Measurements from ENCODE around the gene METTL26.

DNA sequence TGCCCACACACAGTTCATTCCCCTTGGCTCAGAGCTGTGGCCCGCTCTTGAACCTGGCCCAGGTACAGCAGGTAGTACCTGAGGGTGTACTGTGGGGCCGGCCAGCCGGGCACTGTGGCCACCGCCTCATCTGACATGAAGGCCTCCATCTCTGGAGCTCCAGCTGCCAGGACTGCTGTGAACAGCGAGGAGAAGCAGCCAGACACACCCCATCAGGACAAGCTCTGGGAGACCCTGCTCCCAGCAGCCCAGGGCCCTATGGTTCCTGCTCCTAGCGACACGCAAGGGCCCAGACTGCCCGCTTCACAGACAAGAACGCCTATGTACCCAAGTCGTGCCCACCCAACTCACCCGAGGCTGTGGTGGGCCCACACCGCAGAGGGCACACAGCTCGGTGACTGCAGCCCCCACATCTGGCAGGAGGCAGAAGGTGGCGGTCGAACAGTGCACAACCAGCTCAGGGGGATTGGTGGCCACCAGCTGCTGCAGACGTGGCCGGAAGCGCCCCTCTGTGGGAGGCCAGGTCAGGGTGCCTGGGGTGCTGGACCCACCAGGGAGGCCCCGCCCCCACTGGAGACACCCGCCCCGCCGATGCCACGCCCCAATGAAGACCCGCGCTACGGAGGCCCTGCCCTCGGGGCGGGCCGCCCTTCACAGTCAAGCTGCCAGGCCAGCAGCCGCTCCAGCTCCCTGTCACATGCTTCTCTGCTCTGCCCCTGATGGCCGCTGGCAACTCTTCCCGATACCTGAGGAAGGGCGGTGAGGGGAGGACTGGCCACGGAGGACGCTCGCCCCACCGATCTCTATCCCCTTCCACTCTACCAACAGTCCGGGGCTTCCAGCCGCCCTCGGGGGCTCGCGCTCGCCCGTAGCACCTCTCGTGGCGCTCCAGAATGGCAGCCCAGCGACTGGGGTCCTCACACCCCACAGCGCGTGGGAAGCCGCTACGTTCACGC, 43.0 kb upstream of the METTL26 start:
- no peak for TF ChIP-seq ZNF232 (CRISPR knock-in tag; IDR thresholded peaks at IDR 0.05)
- TF ChIP-seq ELF4 (CRISPR knock-in tag; IDR thresholded peaks at IDR 0.05; ENCODE audit: low read depth) = no peak
- TF ChIP-seq, protein P1, sequence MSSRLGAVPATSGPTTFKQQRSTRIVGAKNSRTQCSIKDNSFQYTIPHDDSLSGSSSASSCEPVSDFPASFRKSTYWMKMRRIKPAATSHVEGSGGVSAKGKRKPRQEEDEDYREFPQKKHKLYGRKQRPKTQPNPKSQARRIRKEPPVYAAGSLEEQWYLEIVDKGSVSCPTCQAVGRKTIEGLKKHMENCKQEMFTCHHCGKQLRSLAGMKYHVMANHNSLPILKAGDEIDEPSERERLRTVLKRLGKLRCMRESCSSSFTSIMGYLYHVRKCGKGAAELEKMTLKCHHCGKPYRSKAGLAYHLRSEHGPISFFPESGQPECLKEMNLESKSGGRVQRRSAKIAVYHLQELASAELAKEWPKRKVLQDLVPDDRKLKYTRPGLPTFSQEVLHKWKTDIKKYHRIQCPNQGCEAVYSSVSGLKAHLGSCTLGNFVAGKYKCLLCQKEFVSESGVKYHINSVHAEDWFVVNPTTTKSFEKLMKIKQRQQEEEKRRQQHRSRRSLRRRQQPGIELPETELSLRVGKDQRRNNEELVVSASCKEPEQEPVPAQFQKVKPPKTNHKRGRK (CRISPR knock-in tag; IDR thresholded peaks at IDR 0.05; ENCODE audit: borderline replicate concordance) = no peak
- TF ChIP-seq, protein P2, sequence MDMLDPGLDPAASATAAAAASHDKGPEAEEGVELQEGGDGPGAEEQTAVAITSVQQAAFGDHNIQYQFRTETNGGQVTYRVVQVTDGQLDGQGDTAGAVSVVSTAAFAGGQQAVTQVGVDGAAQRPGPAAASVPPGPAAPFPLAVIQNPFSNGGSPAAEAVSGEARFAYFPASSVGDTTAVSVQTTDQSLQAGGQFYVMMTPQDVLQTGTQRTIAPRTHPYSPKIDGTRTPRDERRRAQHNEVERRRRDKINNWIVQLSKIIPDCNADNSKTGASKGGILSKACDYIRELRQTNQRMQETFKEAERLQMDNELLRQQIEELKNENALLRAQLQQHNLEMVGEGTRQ (CRISPR knock-in tag; IDR thresholded peaks at IDR 0.05) = peak; percentile 49; the same call in 1 of the 2 replicates
- TF ChIP-seq JUN (CRISPR knock-in tag; IDR thresholded peaks at IDR 0.05) = no peak
- TF ChIP-seq, protein P3, sequence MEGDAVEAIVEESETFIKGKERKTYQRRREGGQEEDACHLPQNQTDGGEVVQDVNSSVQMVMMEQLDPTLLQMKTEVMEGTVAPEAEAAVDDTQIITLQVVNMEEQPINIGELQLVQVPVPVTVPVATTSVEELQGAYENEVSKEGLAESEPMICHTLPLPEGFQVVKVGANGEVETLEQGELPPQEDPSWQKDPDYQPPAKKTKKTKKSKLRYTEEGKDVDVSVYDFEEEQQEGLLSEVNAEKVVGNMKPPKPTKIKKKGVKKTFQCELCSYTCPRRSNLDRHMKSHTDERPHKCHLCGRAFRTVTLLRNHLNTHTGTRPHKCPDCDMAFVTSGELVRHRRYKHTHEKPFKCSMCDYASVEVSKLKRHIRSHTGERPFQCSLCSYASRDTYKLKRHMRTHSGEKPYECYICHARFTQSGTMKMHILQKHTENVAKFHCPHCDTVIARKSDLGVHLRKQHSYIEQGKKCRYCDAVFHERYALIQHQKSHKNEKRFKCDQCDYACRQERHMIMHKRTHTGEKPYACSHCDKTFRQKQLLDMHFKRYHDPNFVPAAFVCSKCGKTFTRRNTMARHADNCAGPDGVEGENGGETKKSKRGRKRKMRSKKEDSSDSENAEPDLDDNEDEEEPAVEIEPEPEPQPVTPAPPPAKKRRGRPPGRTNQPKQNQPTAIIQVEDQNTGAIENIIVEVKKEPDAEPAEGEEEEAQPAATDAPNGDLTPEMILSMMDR (IDR thresholded peaks at IDR 0.05) = no peak
- TF ChIP-seq, protein P4, sequence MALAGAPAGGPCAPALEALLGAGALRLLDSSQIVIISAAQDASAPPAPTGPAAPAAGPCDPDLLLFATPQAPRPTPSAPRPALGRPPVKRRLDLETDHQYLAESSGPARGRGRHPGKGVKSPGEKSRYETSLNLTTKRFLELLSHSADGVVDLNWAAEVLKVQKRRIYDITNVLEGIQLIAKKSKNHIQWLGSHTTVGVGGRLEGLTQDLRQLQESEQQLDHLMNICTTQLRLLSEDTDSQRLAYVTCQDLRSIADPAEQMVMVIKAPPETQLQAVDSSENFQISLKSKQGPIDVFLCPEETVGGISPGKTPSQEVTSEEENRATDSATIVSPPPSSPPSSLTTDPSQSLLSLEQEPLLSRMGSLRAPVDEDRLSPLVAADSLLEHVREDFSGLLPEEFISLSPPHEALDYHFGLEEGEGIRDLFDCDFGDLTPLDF (CRISPR knock-in tag; IDR thresholded peaks at IDR 0.05) = no peak
- TF ChIP-seq NR2C2 (CRISPR knock-in tag; IDR thresholded peaks at IDR 0.05) = no peak
- no peak for TF ChIP-seq TEAD4 (CRISPR knock-in tag; IDR thresholded peaks at IDR 0.05)
- TF ChIP-seq, protein P5, sequence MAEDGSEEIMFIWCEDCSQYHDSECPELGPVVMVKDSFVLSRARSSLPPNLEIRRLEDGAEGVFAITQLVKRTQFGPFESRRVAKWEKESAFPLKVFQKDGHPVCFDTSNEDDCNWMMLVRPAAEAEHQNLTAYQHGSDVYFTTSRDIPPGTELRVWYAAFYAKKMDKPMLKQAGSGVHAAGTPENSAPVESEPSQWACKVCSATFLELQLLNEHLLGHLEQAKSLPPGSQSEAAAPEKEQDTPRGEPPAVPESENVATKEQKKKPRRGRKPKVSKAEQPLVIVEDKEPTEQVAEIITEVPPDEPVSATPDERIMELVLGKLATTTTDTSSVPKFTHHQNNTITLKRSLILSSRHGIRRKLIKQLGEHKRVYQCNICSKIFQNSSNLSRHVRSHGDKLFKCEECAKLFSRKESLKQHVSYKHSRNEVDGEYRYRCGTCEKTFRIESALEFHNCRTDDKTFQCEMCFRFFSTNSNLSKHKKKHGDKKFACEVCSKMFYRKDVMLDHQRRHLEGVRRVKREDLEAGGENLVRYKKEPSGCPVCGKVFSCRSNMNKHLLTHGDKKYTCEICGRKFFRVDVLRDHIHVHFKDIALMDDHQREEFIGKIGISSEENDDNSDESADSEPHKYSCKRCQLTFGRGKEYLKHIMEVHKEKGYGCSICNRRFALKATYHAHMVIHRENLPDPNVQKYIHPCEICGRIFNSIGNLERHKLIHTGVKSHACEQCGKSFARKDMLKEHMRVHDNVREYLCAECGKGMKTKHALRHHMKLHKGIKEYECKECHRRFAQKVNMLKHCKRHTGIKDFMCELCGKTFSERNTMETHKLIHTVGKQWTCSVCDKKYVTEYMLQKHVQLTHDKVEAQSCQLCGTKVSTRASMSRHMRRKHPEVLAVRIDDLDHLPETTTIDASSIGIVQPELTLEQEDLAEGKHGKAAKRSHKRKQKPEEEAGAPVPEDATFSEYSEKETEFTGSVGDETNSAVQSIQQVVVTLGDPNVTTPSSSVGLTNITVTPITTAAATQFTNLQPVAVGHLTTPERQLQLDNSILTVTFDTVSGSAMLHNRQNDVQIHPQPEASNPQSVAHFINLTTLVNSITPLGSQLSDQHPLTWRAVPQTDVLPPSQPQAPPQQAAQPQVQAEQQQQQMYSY (CRISPR knock-in tag; IDR thresholded peaks at IDR 0.05) = no peak; the same call in 1 of the 2 replicates
- TF ChIP-seq, protein P6, sequence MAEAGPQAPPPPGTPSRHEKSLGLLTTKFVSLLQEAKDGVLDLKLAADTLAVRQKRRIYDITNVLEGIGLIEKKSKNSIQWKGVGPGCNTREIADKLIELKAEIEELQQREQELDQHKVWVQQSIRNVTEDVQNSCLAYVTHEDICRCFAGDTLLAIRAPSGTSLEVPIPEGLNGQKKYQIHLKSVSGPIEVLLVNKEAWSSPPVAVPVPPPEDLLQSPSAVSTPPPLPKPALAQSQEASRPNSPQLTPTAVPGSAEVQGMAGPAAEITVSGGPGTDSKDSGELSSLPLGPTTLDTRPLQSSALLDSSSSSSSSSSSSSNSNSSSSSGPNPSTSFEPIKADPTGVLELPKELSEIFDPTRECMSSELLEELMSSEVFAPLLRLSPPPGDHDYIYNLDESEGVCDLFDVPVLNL (CRISPR knock-in tag; IDR thresholded peaks at IDR 0.05; ENCODE audit: borderline replicate concordance, low read depth) = no peak

Data from WTC11 (cell line).